Ovary (tissue), 9 donors: ENCODE measurements around the gene ATRN. TPM values are rescaled to one million over a fixed set of nuclear protein-coding genes. Genes with fewer than 3 reads are reported as not detected.
"Not testable (repeated sequence)": the region's sequence is repeated elsewhere in the genome, so short reads cannot be mapped to it uniquely, and the experiment has no call there.

Experiments
- DNase-seq, 5 donors: peaks; one replicate each; pipeline ENCODE4 v3.0.0-alpha.2; 2019 to 2020
- H3K27ac ChIP-seq, 2 donors: fragments of 200-600 bp; one replicate each; pipeline versions ENCODE4 v1.5.1 to v1.8.0; 2019 to 2022
- H3K27me3 ChIP-seq: fragments of 200-600 bp; one replicate; pipeline ENCODE4 v1.8.0; 2022
- H3K36me3 ChIP-seq: fragments of 200-600 bp; sonication (generic); one replicate; pipeline ENCODE4 v1.5.1; 2019
- H3K4me1 ChIP-seq: one replicate; pipeline ENCODE4 v1.8.1; 2013; ENCODE audit warnings: mild to moderate bottlenecking, moderate library complexity; ENCODE audit not compliant: insufficient read depth
- H3K4me3 ChIP-seq: fragments of 200-600 bp; sonication (generic); one replicate; pipeline ENCODE4 v1.5.1; 2017
- H3K9me3 ChIP-seq, 2 donors: fragments of 200-600 bp in 1 of 2; sonication (generic) in 1 of 2; one replicate each; pipeline versions ENCODE4 v1.5.1 to v1.8.1; 2013 to 2019; ENCODE audit warnings: mild to moderate bottlenecking in 1 of 2, moderate library complexity in 1 of 2
- CTCF ChIP-seq, 3 donors: fragments of 450-650 bp in 2 of 3; fragments of 200-600 bp in 1 of 3; IDR thresholded peaks; one replicate each; pipeline versions ENCODE4 v1.5.1 to v1.8.0; 2016 to 2022; ENCODE audit warnings: antibody characterized with exemption in 3 of 3, mild to moderate bottlenecking in 1 of 3
- EP300 ChIP-seq: sonication (generic); formaldehyde crosslinking; IDR thresholded peaks from one replicate; pipeline ENCODE4 v1.6.1; 2017; ENCODE audit warnings: antibody characterized with exemption
- POLR2A ChIP-seq: fragments of 450-650 bp; IDR thresholded peaks from one replicate; pipeline ENCODE4 v1.6.1; 2017; ENCODE audit warnings: antibody characterized with exemption, mild to moderate bottlenecking, moderate library complexity
- WGBS, 3 donors: extraction: QIAGEN DNeasy Blood & Tissue Kit in 1 of 3; methylation state at CpG; one replicate each; pipeline versions ENCODE4 v1.1.5 to v1.1.7; 2013 to 2017; 5-methylcytosine and 5-hydroxymethylcytosine counted together
- intact Hi-C, 4 donors: fragments of 100-400 bp; cut with DNase I; formaldehyde crosslinking; loops; one replicate each; pipeline versions ENCODE4 v1.11.0 to v1.15.1; 2022 to 2023
- polyA plus RNA-seq, 2 donors: library from polyadenylated mRNA; stranded (reverse); fragments of 200-250 nt in 1 of 2; fragments of 350-450 nt in 1 of 2; fragmentation: Illumina TruSeq in 1 of 2; extraction: RNeasy Lipid Tissue Mini Kit (QIAGEN cat#74804) in 1 of 2; gene quantifications; one replicate each; pipeline ENCODE4 v1.2.3, GENCODE V29; 2013 to 2014
- total RNA-seq, 7 donors: library from RNA; depleted of rRNA in 2 of 7; stranded (reverse); fragments of >200 nt in 2 of 7; fragmentation: NEBNext Ultra II Directional in 3 of 7; extraction: Animal tissue kit (Norgen Biotek cat#: 25700) in 3 of 7; gene quantifications; one replicate each; pipeline versions ENCODE4 v1.1.0 to v1.2.4, GENCODE V29; 2016 to 2023
- donor health status: DM: no; HTN: no; CAD: no; lungs with moderate emphysema.
- donor health status: DM: no; HTN: no; CAD: no.
- donor health status: Bipolar disorder and iron deficiency.
- donor health status: DM: yes; HTN: yes; CAD: no.
- donor health status: DM: no; HTN: no; CAD: no.
- donor health status: DM: yes; HTN: yes; CAD: no.

ATRN gene
- total and polyA plus RNA-seq, 9 donors = 10.3 to 46.2 (median 23.6) TPM

- H3K9me3 ChIP-seq = no peaks in the 10 kb centered on the region
- H3K36me3 ChIP-seq = no peaks in the 10 kb centered on the region
- no peak overlapping the region for H3K27ac ChIP-seq
- WGBS, 3 donors = 46 to 80% (median 70%) methylated on average over 3 of the region's 3 CpGs
- TF ChIP-seq CTCF (IDR thresholded peaks at IDR 0.05) (no peak), EP300 (no peak), POLR2A (no peak)
- H3K4me1 ChIP-seq = peaks cover 2% of the 10 kb centered on the region
- H3K4me3 ChIP-seq = no peak overlapping the region
- intact Hi-C loops = no loop called here
- H3K27me3 ChIP-seq = no peaks in the 10 kb centered on the region
- DNase-seq = no peak
Observed at GRCh38 chr20:3515379-3516170, 44.8 kb downstream of the ATRN start.

GRCh38 chr20:3521852-3522740, 51.3 kb downstream of the ATRN start:
- intact Hi-C loops = no loop called here
- DNase-seq = no peak

GRCh38 chr20:3524696-3525095, 53.9 kb downstream of the ATRN start:
- WGBS, 3 donors = 95 to 97% (median 96%) methylated on average over 5 of the region's 5 CpGs
- H3K9me3 ChIP-seq, intact Hi-C loops, H3K27me3 ChIP-seq, H3K4me1 ChIP-seq, H3K4me3 ChIP-seq, DNase-seq, H3K27ac ChIP-seq, H3K36me3 ChIP-seq: not testable (repeated sequence)

More at GRCh38 chr20:3521852-3522740, 51.3 kb downstream of the ATRN start:
- no peaks in the 10 kb centered on the region for H3K4me1 ChIP-seq
- WGBS, 3 donors = 81 to 84% (median 82%) methylated on average over 5 of the region's 5 CpGs
- no peak overlapping the region for H3K27ac ChIP-seq
- no peak overlapping the region for H3K4me3 ChIP-seq
- H3K36me3 ChIP-seq = no peaks in the 10 kb centered on the region
- H3K9me3 ChIP-seq = no peaks in the 10 kb centered on the region
- no peaks in the 10 kb centered on the region for H3K27me3 ChIP-seq
- TF ChIP-seq POLR2A (no peak), CTCF (IDR thresholded peaks at IDR 0.05) (no peak), EP300 (no peak)

- WGBS, 3 donors = 89 to 94% (median 91%) methylated on average over 3 of the region's 3 CpGs
- H3K27me3 ChIP-seq = no peaks in the 10 kb centered on the region
- no peak for TF ChIP-seq CTCF (IDR thresholded peaks at IDR 0.05)
- TF ChIP-seq EP300 = no peak
- no peak for TF ChIP-seq POLR2A
- DNase-seq = no peak
- no peak overlapping the region for H3K27ac ChIP-seq
- intact Hi-C loops = no loop called here
- no peak overlapping the region for H3K4me3 ChIP-seq
- no peaks in the 10 kb centered on the region for H3K4me1 ChIP-seq
- no peaks in the 10 kb centered on the region for H3K9me3 ChIP-seq
- H3K36me3 ChIP-seq = no peaks in the 10 kb centered on the region
Observed at GRCh38 chr20:3532089-3532615, 61.3 kb downstream of the ATRN start.

GRCh38 chr20:3537733-3538132, 66.9 kb downstream of the ATRN start:
- 100% methylated on average over 1 of the region's 1 CpG for WGBS, 3 donors
- H3K9me3 ChIP-seq, H3K4me1 ChIP-seq, H3K36me3 ChIP-seq, H3K27me3 ChIP-seq, intact Hi-C loops, H3K27ac ChIP-seq, H3K4me3 ChIP-seq, DNase-seq: not testable (repeated sequence)
